OCI-LY3 (cell line): ENCODE data around the gene ZNF511.

ENCODE experiments used
- H2AFZ ChIP-seq: fragments of 200-600, 300-600 bp; shearing (Covaris generic); 2 replicates; pipeline ENCODE4 v1.6.0; 2014; ENCODE audit warnings: antibody characterized with exemption, low read depth, low read length
- H3K27ac ChIP-seq: fragments of 200-600, 300-600 bp; sonication (generic); 2 replicates; pipeline ENCODE4 v1.5.1; 2014; ENCODE audit warnings: mild to moderate bottlenecking, low read length, moderate library complexity, mixed read lengths
- H3K27me3 ChIP-seq: fragments of 200-600, 300-600 bp; sonication (generic); 2 replicates; pipeline ENCODE4 v1.6.1; 2014; ENCODE audit warnings: low read depth, low read length, mixed read lengths
- H3K36me3 ChIP-seq: fragments of 200-600, 300-600 bp; sonication (generic); replicated peaks from 2 replicates; pipeline ENCODE3; 2014; ENCODE audit warnings: low read depth, low read length, mixed read lengths
- H3K4me1 ChIP-seq: fragments of 300-600, 200-600 bp; sonication (generic); 2 replicates; pipeline ENCODE4 v1.6.1; 2014; ENCODE audit warnings: low read length, mixed read lengths
- H3K4me2 ChIP-seq: fragments of 200-600, 300-600 bp; sonication (generic); 2 replicates; pipeline ENCODE4 v1.6.1; 2014; ENCODE audit warnings: low read length, mixed read lengths
- H3K4me3 ChIP-seq: fragments of 300-600, 200-600 bp; sonication (generic); 2 replicates; pipeline ENCODE4 v1.5.1; 2014; ENCODE audit warnings: antibody characterized with exemption, mild to moderate bottlenecking, low read length, moderate library complexity
- H3K79me2 ChIP-seq: fragments of 300-600, 200-600 bp; shearing (Covaris generic); 2 replicates; pipeline ENCODE4 v1.6.1; 2014; ENCODE audit warnings: mild to moderate bottlenecking, low read length, mixed read lengths
- H3K9ac ChIP-seq: fragments of 300-600, 200-600 bp; shearing (Covaris generic); 2 replicates; pipeline ENCODE4 v1.6.0; 2014; ENCODE audit warnings: mild to moderate bottlenecking, low read length, moderate library complexity
- H3K9me3 ChIP-seq: fragments of 200-600, 300-600 bp; shearing (Covaris generic); 2 replicates; pipeline ENCODE4 v1.6.1; 2014; ENCODE audit warnings: low read length, mixed read lengths; ENCODE audit not compliant: insufficient read depth
- H4K20me1 ChIP-seq: fragments of 200-600, 300-600 bp; sonication (generic); 2 replicates; pipeline ENCODE4 v1.6.1; 2016; ENCODE audit warnings: low read length, mixed read lengths; ENCODE audit not compliant: insufficient read depth
- CTCF ChIP-seq: fragments of 200-600, 300-600 bp; sonication (generic); IDR thresholded peaks from 2 replicates; pipeline ENCODE4 v1.5.1; 2014; ENCODE audit warnings: antibody characterized with exemption, low read length, low read depth
- EZH2phosphoT487 ChIP-seq: fragments of 200-600 bp; shearing (Covaris generic); IDR thresholded peaks from 2 replicates; pipeline ENCODE4 v1.6.1; 2018; ENCODE audit warnings: antibody characterized with exemption, mixed run types, low read depth

ZNF511 gene

GRCh38 chr10:133289761-133290160 is 19.0 kb upstream of the ZNF511 start:
- Histone ChIP-seq H3K4me2 (no peak overlapping the region), H4K20me1 (no peaks in the 10 kb centered on the region), H3K27ac (no peak overlapping the region), H3K36me3 (no peaks in the 10 kb centered on the region), H3K9ac (no peak overlapping the region), H3K4me3 (no peak overlapping the region), H3K27me3 (no peaks in the 10 kb centered on the region), H3K79me2 (no peaks in the 10 kb centered on the region), H3K9me3 (no peaks in the 10 kb centered on the region), H3K4me1 (no peaks in the 10 kb centered on the region), H2AFZ (no peak overlapping the region)
- TF ChIP-seq CTCF: no peak
- TF ChIP-seq EZH2phosphoT487: no peak

GRCh38 chr10:133292919-133293809 is 15.6 kb upstream of the ZNF511 start:
- Histone ChIP-seq H3K9me3 (no peaks in the 10 kb centered on the region), H4K20me1 (no peaks in the 10 kb centered on the region), H3K27ac (no peak overlapping the region), H3K4me1 (no peaks in the 10 kb centered on the region), H3K27me3 (no peaks in the 10 kb centered on the region), H3K36me3 (peaks cover 3% of the 10 kb centered on the region), H2AFZ (no peak overlapping the region), H3K79me2 (no peaks in the 10 kb centered on the region), H3K9ac (no peak overlapping the region), H3K4me3 (no peak overlapping the region), H3K4me2 (no peak overlapping the region)
- TF ChIP-seq CTCF (no peak), EZH2phosphoT487 (no peak)

- no peak for TF ChIP-seq EZH2phosphoT487
- TF ChIP-seq CTCF: no peak
- Histone ChIP-seq H3K36me3 (peaks cover 6% of the 10 kb centered on the region), H3K27ac (no peak overlapping the region), H3K4me3 (no peak overlapping the region), H3K27me3 (no peaks in the 10 kb centered on the region), H3K4me2 (no peak overlapping the region), H3K4me1 (no peaks in the 10 kb centered on the region), H2AFZ (no peak overlapping the region), H3K9me3 (no peaks in the 10 kb centered on the region), H3K79me2 (no peaks in the 10 kb centered on the region), H4K20me1 (no peaks in the 10 kb centered on the region), H3K9ac (no peak overlapping the region)
These were observed 14.9 kb upstream of the ZNF511 start for GRCh38 chr10:133293810-133294119.

- H3K36me3 ChIP-seq: peaks cover 6% of the 10 kb centered on the region
- no peaks in the 10 kb centered on the region for H4K20me1 ChIP-seq
- no peaks in the 10 kb centered on the region for H3K27me3 ChIP-seq
- no peak overlapping the region for H3K27ac ChIP-seq
- no peaks in the 10 kb centered on the region for H3K4me1 ChIP-seq
- no peak for TF ChIP-seq EZH2phosphoT487
- no peak for TF ChIP-seq CTCF
- no peak overlapping the region for H3K4me2 ChIP-seq
- no peaks in the 10 kb centered on the region for H3K79me2 ChIP-seq
- H3K9me3 ChIP-seq: no peaks in the 10 kb centered on the region
- no peak overlapping the region for H3K9ac ChIP-seq
- no peak overlapping the region for H2AFZ ChIP-seq
- H3K4me3 ChIP-seq: no peak overlapping the region
These were observed 14.5 kb upstream of the ZNF511 start for GRCh38 chr10:133294189-133294588.
